DLD1 (cell line): ENCODE data around the gene NMS.

Source experiments
- in situ Hi-C: cut with HindIII; loops from 2 replicates; pipeline ENCODE4 v1.10.0; 2017; ENCODE audit warnings: low sequenced_read_pairs

Gene NMS

GRCh38 chr2:100484390-100484789 is 14.1 kb downstream of the NMS start:
- in situ Hi-C loops, result no loop called here

- in situ Hi-C loops, result no loop called here
These were observed 15.1 kb downstream of the NMS start for GRCh38 chr2:100485396-100485795.

GRCh38 chr2:100494712-100495111 is 24.4 kb downstream of the NMS start:
- in situ Hi-C loops, result no loop called here

GRCh38 chr2:100502782-100503181 is 32.5 kb downstream of the NMS start:
- in situ Hi-C loops, result no loop called here

GRCh38 chr2:100504542-100504941 is 34.3 kb downstream of the NMS start:
- in situ Hi-C loops, result no loop called here

- in situ Hi-C loops, result no loop called here
These were observed 38.8 kb downstream of the NMS start for GRCh38 chr2:100509066-100509465.

- in situ Hi-C loops, result no loop called here
These were observed 43.4 kb downstream of the NMS start for GRCh38 chr2:100513650-100514049.

- in situ Hi-C loops, result no loop called here
These were observed 47.3 kb downstream of the NMS start for GRCh38 chr2:100517556-100517955.

- in situ Hi-C loops, result no loop called here
These were observed 48.5 kb downstream of the NMS start for GRCh38 chr2:100518801-100519200.

- in situ Hi-C loops, result no loop called here
These were observed 49.9 kb downstream of the NMS start for GRCh38 chr2:100520224-100520623.

- in situ Hi-C loops, result no loop called here
These were observed 52.1 kb downstream of the NMS start for GRCh38 chr2:100522430-100522829.

- in situ Hi-C loops, result no loop called here
These were observed 54.0 kb downstream of the NMS start for GRCh38 chr2:100524331-100524730.

GRCh38 chr2:100526868-100527267 is 56.6 kb downstream of the NMS start:
- in situ Hi-C loops, result no loop called here

GRCh38 chr2:100527440-100528015 is 57.2 kb downstream of the NMS start:
- in situ Hi-C loops, result no loop called here

- in situ Hi-C loops, result no loop called here
These were observed 58.9 kb downstream of the NMS start for GRCh38 chr2:100529176-100529575.

GRCh38 chr2:100529900-100530299 is 59.6 kb downstream of the NMS start:
- in situ Hi-C loops, result no loop called here
